Endothelial cell of umbilical vein (primary cell): ENCODE measurements around the gene CLIC1. TPM values are rescaled to one million over a fixed set of nuclear protein-coding genes. Genes with fewer than 3 reads are reported as not detected.
A peak's percentile ranks its signal among the peaks of the same experiment; 100 is the strongest.

ENCODE experiments used
- BruUV-seq: library from RNA; stranded (reverse); fragments of 400-500 nt; replicated peaks from 2 replicates; lab custom pipeline; 2021; lab: Mats Ljungman, UMichigan
- CTCF ChIA-PET: fragments of 300-600, 350-600 bp; sonication (Branson Sonifier 250); formaldehyde crosslinking; loops from one replicate; lab custom pipeline; 2021; ENCODE audit warnings: antibody characterized with exemption, inconsistent platforms; lab: Charles Lee
- POLR2A ChIA-PET: fragments of 300-600, 350-600 bp; sonication (Branson Sonifier 250); formaldehyde crosslinking; loops from one replicate; lab custom pipeline; 2021; ENCODE audit warnings: antibody characterized with exemption, inconsistent platforms; lab: Charles Lee
- DNase-seq: peaks from one replicate; pipeline ENCODE4 v3.0.0-alpha.2; 2011; ENCODE audit warnings: low read depth, low spot score
- FAIRE-seq: peaks from 2 replicates; lab custom pipeline; 2011; peaks lifted over from hg19 to GRCh38; lab: Jason Lieb, UNC
- H2AFZ ChIP-seq: 2 replicates; pipeline ENCODE4 v1.6.0; 2012; ENCODE audit warnings: low read depth, low read length, control low read depth, inconsistent platforms
- H3K27ac ChIP-seq: 2 replicates; pipeline ENCODE4 v1.5.1; 2011; ENCODE audit warnings: low read depth, mild to moderate bottlenecking, control low read depth, low read length, moderate library complexity; ENCODE audit not compliant: insufficient read depth
- H3K27me3 ChIP-seq, 2 experiments: 2 replicates each; pipeline versions ENCODE4 v1.6.0 to v1.6.1; 2011; ENCODE audit warnings: low read length in 2 of 2, mixed read lengths in 1 of 2; ENCODE audit not compliant: control insufficient read depth in 2 of 2, insufficient read depth in 2 of 2
- H3K36me3 ChIP-seq, 2 experiments: 2 replicates in 1 of 2; 3 replicates in 1 of 2; pipeline ENCODE4 v1.5.1; 2011; ENCODE audit warnings: low read length in 2 of 2, mild to moderate bottlenecking in 1 of 2, moderate library complexity in 1 of 2; ENCODE audit not compliant: control insufficient read depth in 2 of 2, insufficient read depth in 2 of 2; ENCODE audit errors: extremely low read depth in 1 of 2
- H3K4me1 ChIP-seq: 3 replicates; pipeline ENCODE4 v1.5.1; 2011; ENCODE audit warnings: mild to moderate bottlenecking, low read length; ENCODE audit not compliant: control insufficient read depth, insufficient read depth; ENCODE audit errors: extremely low read depth
- H3K4me2 ChIP-seq: 2 replicates; pipeline ENCODE4 v1.6.1; 2011; ENCODE audit warnings: low read length, control low read depth, mixed read lengths; ENCODE audit not compliant: insufficient read depth
- H3K4me3 ChIP-seq, 3 experiments: fragments of 200-600 bp in 1 of 3; sonication (generic), shearing (Covaris generic) in 1 of 3; replicated peaks in 1 of 3; 2 replicates each; pipeline ENCODE4 v1.5.1; 2011 to 2016; ENCODE audit warnings: control low read depth in 3 of 3, low read length in 3 of 3, mild to moderate bottlenecking in 2 of 3, inconsistent platforms in 1 of 3, low read depth in 1 of 3, moderate library complexity in 1 of 3; ENCODE audit not compliant: insufficient read depth in 1 of 3
- H3K79me2 ChIP-seq: 2 replicates; pipeline ENCODE4 v1.6.0; 2012; ENCODE audit warnings: low read length, inconsistent platforms; ENCODE audit not compliant: control insufficient read depth, insufficient read depth
- H3K9ac ChIP-seq: replicated peaks from 2 replicates; pipeline ENCODE3; 2011; ENCODE audit warnings: low read length, control low read depth; ENCODE audit not compliant: insufficient read depth; ENCODE audit errors: extremely low read depth
- H3K9me1 ChIP-seq: replicated peaks from 3 replicates; pipeline ENCODE4 v1.6.0; 2011; ENCODE audit warnings: mild to moderate bottlenecking, low read length; ENCODE audit not compliant: control insufficient read depth, insufficient read depth; ENCODE audit errors: extremely low read depth
- H3K9me3 ChIP-seq: replicated peaks from 2 replicates; pipeline ENCODE4 v1.5.1; 2012; ENCODE audit warnings: low read length, inconsistent platforms; ENCODE audit not compliant: control insufficient read depth, insufficient read depth
- H4K20me1 ChIP-seq: replicated peaks from 2 replicates; pipeline ENCODE3; 2011; ENCODE audit warnings: mild to moderate bottlenecking, low read length; ENCODE audit not compliant: control insufficient read depth, insufficient read depth; ENCODE audit errors: extremely low read depth
- EZH2 ChIP-seq: IDR thresholded peaks from 2 replicates; pipeline ENCODE4 v1.6.1; 2012; ENCODE audit warnings: borderline replicate concordance, low read depth, mild to moderate bottlenecking, moderate library complexity, low read length, inconsistent platforms; ENCODE audit not compliant: severe bottlenecking
- FOS ChIP-seq: IDR thresholded peaks from 2 replicates; pipeline ENCODE4 v1.6.1; 2011; ENCODE audit warnings: mild to moderate bottlenecking, low read length, moderate library complexity, borderline replicate concordance; ENCODE audit not compliant: insufficient read depth
- GATA2 ChIP-seq: IDR thresholded peaks from 2 replicates; pipeline ENCODE4 v1.7.0; 2011; ENCODE audit warnings: low read depth, mild to moderate bottlenecking, moderate library complexity, mixed read lengths, low read length; ENCODE audit not compliant: insufficient read length, insufficient read depth
- JUN ChIP-seq: IDR thresholded peaks from 2 replicates; pipeline ENCODE4 v1.6.1; 2011; ENCODE audit warnings: borderline replicate concordance, low read depth; ENCODE audit not compliant: insufficient read length, insufficient read depth
- MYC ChIP-seq: IDR thresholded peaks from one replicate; pipeline ENCODE4 v1.6.1; 2011; ENCODE audit warnings: mild to moderate bottlenecking, low read depth, low read length
- POLR2A ChIP-seq: IDR thresholded peaks from 2 replicates; pipeline ENCODE4 v1.6.1; 2012; ENCODE audit warnings: low read depth, mild to moderate bottlenecking, control low read depth, low read length
- POLR2AphosphoS5 ChIP-seq: IDR thresholded peaks from 2 replicates; pipeline ENCODE4 v1.6.1; 2012; ENCODE audit warnings: low read depth, mild to moderate bottlenecking, control low read depth, low read length, moderate library complexity; ENCODE audit not compliant: insufficient read depth
- dilution Hi-C: fragments of 300-500 bp; cut with MboI; formaldehyde crosslinking; loops from one replicate; pipeline ENCODE4 v1.15.0; 2019; ENCODE audit warnings: low sequenced_read_pairs; ENCODE audit not compliant: extremely low pct_ligation_motif_present
- intact Hi-C: fragments of 100-400 bp; cut with micrococcal nuclease; formaldehyde crosslinking; loops from one replicate; pipeline ENCODE4 v1.10.0; 2022
- polyA plus RNA-seq, 4 experiments: library from polyadenylated mRNA; depleted of rRNA in 3 of 4; stranded (reverse) in 3 of 4; unstranded in 1 of 4; fragments of >200 nt; gene quantifications; 2 replicates each; pipeline versions ENCODE4 v1.2.1 to v1.2.3, GENCODE V29; 2011 to 2012; ENCODE audit warnings: missing spikeins in 1 of 4
- total RNA-seq: library from RNA; stranded (reverse); gene quantifications from 2 replicates; pipeline ENCODE4 v1.2.3, GENCODE V29; 2021
- TF ChIP-seq, protein P1 (sequence below), 2 donors: IDR thresholded peaks; 1 replicate in 1 of 2; 2 replicates in 1 of 2; pipeline ENCODE4 v1.5.1; 2011; ENCODE audit warnings: low read length in 2 of 2, mild to moderate bottlenecking in 2 of 2, moderate library complexity in 2 of 2, control low read depth in 1 of 2, inconsistent platforms in 1 of 2, low read depth in 1 of 2; ENCODE audit not compliant: insufficient read depth in 1 of 2; ENCODE audit errors: extremely low read depth in 1 of 2
- TF ChIP-seq, protein P2 (sequence below): IDR thresholded peaks from 2 replicates; pipeline ENCODE4 v1.6.1; 2011; ENCODE audit not compliant: insufficient read depth, insufficient read length

CLIC1 gene
- total and polyA plus RNA-seq, 2 donors (not counting 3 experiments of a cell fraction or from before 2014, with no cell fraction given): 543 to 578 TPM

DNA sequence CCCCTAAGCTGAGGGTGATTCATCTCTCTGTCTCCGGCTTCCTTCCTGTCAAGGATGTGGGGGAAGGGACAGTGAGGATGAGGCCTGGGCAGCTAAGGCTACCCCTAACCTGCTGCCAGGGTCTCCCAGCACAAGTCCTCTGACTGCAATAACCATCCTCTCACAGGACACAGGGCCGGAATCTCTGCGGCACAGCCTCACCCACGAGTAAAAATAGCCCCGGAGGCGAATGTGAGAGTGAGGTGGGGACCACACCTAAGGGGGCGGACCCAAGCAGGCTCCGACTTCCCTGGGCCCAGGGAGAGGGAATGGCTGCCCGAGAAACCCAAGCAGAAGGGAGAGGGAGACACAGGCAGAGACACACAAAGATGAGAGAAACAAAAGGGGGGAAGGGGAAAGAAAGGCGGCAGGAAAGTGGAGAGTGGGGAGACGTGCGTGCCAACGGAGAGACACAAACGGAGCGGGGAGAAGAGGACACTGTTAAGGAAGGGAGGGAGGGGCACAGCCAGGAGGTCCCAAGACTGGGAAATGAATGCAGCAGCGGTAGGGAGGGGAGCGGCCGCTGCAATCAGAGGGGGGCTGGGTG lies 1.4 kb downstream of the CLIC1 start:
- H3K9ac ChIP-seq: peak overlapping the region; percentile 96
- ChIA-PET POLR2A (interaction anchor here (0.6 to 1.5 kb wide), 3 partner anchors 37 to 95 kb away, joined by 4 to 6 read pairs (median 4); partner anchors contain the start of gene HSPA1B), CTCF (interaction anchor here (1.5 to 6.0 kb wide), 3 partner anchors 10 to 95 kb away, joined by 3 to 55 read pairs (median 8); no protein-coding TSS in a partner anchor)
- H3K36me3 ChIP-seq: peaks cover 16 to 23% of the 10 kb centered on the region in 2 experiments
- dilution Hi-C loops: no loop called here
- H3K4me3 ChIP-seq: peak overlapping the region; percentile 86 to 98 (median 96)
- peak overlapping the region; percentile 94 for H3K27ac ChIP-seq
- H3K4me2 ChIP-seq: peak overlapping the region; percentile 93
- H3K4me1 ChIP-seq: peaks cover 42% of the 10 kb centered on the region
- H2AFZ ChIP-seq: no peak overlapping the region
- FAIRE-seq: peak; percentile 92
- H3K27me3 ChIP-seq: no peaks in the 10 kb centered on the region
- no peaks in the 10 kb centered on the region for H3K9me1 ChIP-seq
- peaks cover 40% of the 10 kb centered on the region for H3K79me2 ChIP-seq
- intact Hi-C loops: loop anchor here (1.0 to 10.0 kb wide), 2 partner anchors 92 to 190 kb away; partner anchors contain the start of genes ATP6V1G2, DDX39B, HSPA1B and NFKBIL1
- peak; percentile 71 for DNase-seq
- TSS peak; percentile 6 for BruUV-seq
- TF ChIP-seq JUN: peak; percentile 94
- TF ChIP-seq, protein P1, sequence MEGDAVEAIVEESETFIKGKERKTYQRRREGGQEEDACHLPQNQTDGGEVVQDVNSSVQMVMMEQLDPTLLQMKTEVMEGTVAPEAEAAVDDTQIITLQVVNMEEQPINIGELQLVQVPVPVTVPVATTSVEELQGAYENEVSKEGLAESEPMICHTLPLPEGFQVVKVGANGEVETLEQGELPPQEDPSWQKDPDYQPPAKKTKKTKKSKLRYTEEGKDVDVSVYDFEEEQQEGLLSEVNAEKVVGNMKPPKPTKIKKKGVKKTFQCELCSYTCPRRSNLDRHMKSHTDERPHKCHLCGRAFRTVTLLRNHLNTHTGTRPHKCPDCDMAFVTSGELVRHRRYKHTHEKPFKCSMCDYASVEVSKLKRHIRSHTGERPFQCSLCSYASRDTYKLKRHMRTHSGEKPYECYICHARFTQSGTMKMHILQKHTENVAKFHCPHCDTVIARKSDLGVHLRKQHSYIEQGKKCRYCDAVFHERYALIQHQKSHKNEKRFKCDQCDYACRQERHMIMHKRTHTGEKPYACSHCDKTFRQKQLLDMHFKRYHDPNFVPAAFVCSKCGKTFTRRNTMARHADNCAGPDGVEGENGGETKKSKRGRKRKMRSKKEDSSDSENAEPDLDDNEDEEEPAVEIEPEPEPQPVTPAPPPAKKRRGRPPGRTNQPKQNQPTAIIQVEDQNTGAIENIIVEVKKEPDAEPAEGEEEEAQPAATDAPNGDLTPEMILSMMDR (IDR thresholded peaks at IDR 0.05; ENCODE audit: extremely low read depth in 1 of 2, insufficient read depth in 1 of 2, low read depth in 1 of 2, low read length in 2 of 2): no peak
- TF ChIP-seq FOS: peak; percentile 91
- TF ChIP-seq, protein P2, sequence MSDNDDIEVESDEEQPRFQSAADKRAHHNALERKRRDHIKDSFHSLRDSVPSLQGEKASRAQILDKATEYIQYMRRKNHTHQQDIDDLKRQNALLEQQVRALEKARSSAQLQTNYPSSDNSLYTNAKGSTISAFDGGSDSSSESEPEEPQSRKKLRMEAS: no peak
- TF ChIP-seq MYC: no peak
- TF ChIP-seq POLR2A: no peak
- no peak for TF ChIP-seq EZH2
- TF ChIP-seq POLR2AphosphoS5: no peak
- no peak for TF ChIP-seq GATA2
- H4K20me1 ChIP-seq: no peaks in the 10 kb centered on the region
- no peaks in the 10 kb centered on the region for H3K9me3 ChIP-seq
